GM12878 (cell line): Measurements from ENCODE around the gene FTMT. TPM values are rescaled to one million over a fixed set of nuclear protein-coding genes. Genes with fewer than 3 reads are reported as not detected.

Experiments
- ATAC-seq: fragments of 200-7000 bp; cut with Tn5 transposase; 3 replicates; pipeline ENCODE4 v1.9.1; 2020; ENCODE audit warnings: mild to moderate bottlenecking, moderate library complexity
- BruUV-seq: library from RNA; stranded (reverse); fragments of 400-500 nt; replicated peaks from 2 replicates; lab custom pipeline; 2021; lab: Mats Ljungman, UMichigan
- CTCF ChIA-PET: fragments of 300-600 bp; sonication (Branson Sonifier 250); formaldehyde crosslinking; extraction: SDS; loops from one replicate; lab custom pipeline; 2021; ENCODE audit warnings: inconsistent platforms; lab: Yijun Ruan, JAX
- POLR2A ChIA-PET: fragments of 350-600 bp; formaldehyde crosslinking; extraction: SDS; loops from one replicate; lab custom pipeline; 2021; ENCODE audit warnings: inconsistent platforms; lab: Charles Lee
- RAD21 ChIA-PET: fragments of 300-600 bp; sonication (Branson Sonifier 250); formaldehyde crosslinking; loops from one replicate; lab custom pipeline; 2023; ENCODE audit warnings: antibody characterized with exemption; ENCODE audit not compliant: unreplicated experiment; lab: Charles Lee
- SMC1A ChIA-PET: fragments of 300-600 bp; sonication (Branson Sonifier 250); formaldehyde crosslinking; loops from one replicate; lab custom pipeline; 2023; ENCODE audit not compliant: unreplicated experiment, uncharacterized antibody; lab: Charles Lee
- DNase-seq: peaks from one replicate; pipeline ENCODE4 v3.0.0-alpha.2; 2011; ENCODE audit warnings: low read depth, low spot score
- FAIRE-seq: peaks from 3 replicates; lab custom pipeline; 2011; peaks lifted over from hg19 to GRCh38; lab: Jason Lieb, UNC
- H2AFZ ChIP-seq: 2 replicates; pipeline ENCODE4 v1.6.0; 2011; ENCODE audit warnings: low read depth, low read length, control low read depth; ENCODE audit not compliant: control insufficient read depth
- H3K27ac ChIP-seq: 2 replicates; pipeline ENCODE4 v1.5.1; 2011; ENCODE audit warnings: control low read depth; ENCODE audit not compliant: control insufficient read depth, insufficient read depth
- H3K27me3 ChIP-seq, 2 experiments: replicated peaks in 1 of 2; 2 replicates each; pipeline versions ENCODE4 v1.6.0 to v1.6.1; 2011; ENCODE audit warnings: low read length in 1 of 2; ENCODE audit not compliant: control insufficient read depth in 2 of 2, insufficient read depth in 2 of 2
- H3K36me3 ChIP-seq, 2 experiments: 2 replicates each; pipeline ENCODE4 v1.5.1; 2011; ENCODE audit warnings: low read length in 1 of 2; ENCODE audit not compliant: control insufficient read depth in 2 of 2, insufficient read depth in 2 of 2
- H3K4me1 ChIP-seq: 2 replicates; pipeline ENCODE4 v1.6.1; 2011; ENCODE audit warnings: mild to moderate bottlenecking, low read length, moderate library complexity, mixed read lengths; ENCODE audit not compliant: control insufficient read depth, insufficient read depth
- H3K4me2 ChIP-seq: 2 replicates; pipeline ENCODE4 v1.6.0; 2011; ENCODE audit warnings: control low read depth; ENCODE audit not compliant: control insufficient read depth, insufficient read depth
- H3K4me3 ChIP-seq: fragments of 200-600 bp; sonication (generic); 2 replicates; pipeline ENCODE4 v1.5.1; 2016
- H3K79me2 ChIP-seq: 2 replicates; pipeline ENCODE4 v1.6.0; 2011; ENCODE audit warnings: low read length; ENCODE audit not compliant: control insufficient read depth, insufficient read depth
- H3K9ac ChIP-seq: 2 replicates; pipeline ENCODE4 v1.8.0; 2011; ENCODE audit warnings: low read length, control low read depth, mixed read lengths; ENCODE audit not compliant: control insufficient read depth, insufficient read depth
- H3K9me3 ChIP-seq: replicated peaks from 3 replicates; pipeline ENCODE4 v1.5.1; 2011; ENCODE audit warnings: mild to moderate bottlenecking, low read length; ENCODE audit not compliant: control insufficient read depth, insufficient read depth
- H4K20me1 ChIP-seq: 2 replicates; pipeline ENCODE4 v1.6.0; 2011; ENCODE audit not compliant: control insufficient read depth, insufficient read depth
- EGR1 ChIP-seq, 2 experiments: IDR thresholded peaks; 1 replicate in 1 of 2; 2 replicates in 1 of 2; pipeline ENCODE4 v1.6.1; 2011 to 2012; ENCODE audit warnings: low read depth in 2 of 2, low read length in 2 of 2, borderline replicate concordance in 1 of 2, mild to moderate bottlenecking in 1 of 2, moderate library complexity in 1 of 2
- NR2C2 ChIP-seq: IDR thresholded peaks from 2 replicates; pipeline ENCODE4 v1.6.1; 2011; ENCODE audit warnings: borderline replicate concordance, low read depth; ENCODE audit not compliant: control insufficient read depth, insufficient read length
- POLR2AphosphoS2 ChIP-seq: IDR thresholded peaks from 2 replicates; pipeline ENCODE4 v1.6.1; 2011; ENCODE audit warnings: low read depth, mild to moderate bottlenecking, low read length, improper control_type of control experiment, moderate library complexity
- WGBS: methylation state at CpG from one replicate; pipeline ENCODE4 v1.1.6; 2016; ENCODE audit warnings: low lambda C conversion rate; ENCODE audit not compliant: insufficient replicate concordance, insufficient coverage; ENCODE audit errors: missing lambda C conversion rate; 5-methylcytosine and 5-hydroxymethylcytosine counted together
- in situ Hi-C: fragments of 300-500 bp; cut with MboI; formaldehyde crosslinking; loops from 9 replicates; pipeline ENCODE4 v1.14.3; 2018; ENCODE audit warnings: mixed read lengths
- intact Hi-C: fragments of 100-400 bp; cut with micrococcal nuclease; formaldehyde crosslinking; loops from one replicate; pipeline ENCODE4 v1.14.2; 2022; ENCODE audit not compliant: unreplicated experiment
- polyA plus RNA-seq, 11 experiments: library from polyadenylated mRNA; depleted of rRNA in 4 of 11; unstranded in 6 of 11; stranded (reverse) in 5 of 11; fragments of >200 nt; fragmentation: Nextera tagmentation in 4 of 11; fragmentation: Illumina TruSeq in 1 of 11; extraction: Ambion mirVana in 4 of 11; extraction: Trizol in 1 of 11; gene quantifications; 1 replicate in 1 of 11; 2 replicates in 10 of 11; pipeline versions ENCODE4 v1.2.1 to v1.2.3, GENCODE V29; 2011 to 2016; ENCODE audit warnings: inconsistent platforms in 2 of 11, missing spikeins in 2 of 11, low read depth in 1 of 11
- total RNA-seq, 4 experiments: library from RNA; depleted of rRNA in 3 of 4; stranded (reverse); fragments of >200 nt in 3 of 4; fragmentation: Illumina TruSeq in 1 of 4; extraction: Trizol in 1 of 4; gene quantifications; 2 replicates each; pipeline versions ENCODE4 v1.2.1 to v1.2.3, GENCODE V29; 2013 to 2021
- TF ChIP-seq, protein P1 (sequence below): IDR thresholded peaks from 2 replicates; pipeline ENCODE4 v1.6.1; 2012; ENCODE audit warnings: low read depth, low read length, improper control_type of control experiment
- TF ChIP-seq, protein P2 (sequence below): fragments of 450-650 bp; formaldehyde crosslinking; IDR thresholded peaks from 2 replicates; pipeline ENCODE4 v1.4.0; 2022; ENCODE audit warnings: mild to moderate bottlenecking, moderate library complexity

FTMT gene
- total and polyA plus RNA-seq, 10 of the 15 experiments (the other 5 are each of a cell fraction or from before 2014, with no cell fraction given) = not detected

DNA sequence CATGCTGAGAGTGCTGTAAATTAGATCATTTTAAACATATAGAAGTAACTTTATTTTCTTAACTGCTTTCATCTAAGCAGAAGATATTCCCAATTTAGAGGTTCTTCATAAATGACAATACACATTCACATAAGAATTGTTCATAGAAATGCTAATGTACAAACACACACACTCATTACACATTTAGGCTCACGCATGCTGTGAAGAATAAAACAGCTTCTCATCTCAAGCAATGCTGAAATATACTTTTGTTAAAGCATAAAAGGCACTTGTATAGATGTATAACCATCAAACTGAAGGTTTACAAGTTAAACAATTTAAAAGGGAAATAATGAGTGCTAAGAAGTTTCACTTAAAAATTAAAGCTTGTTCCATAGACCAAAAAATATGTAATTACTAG, 18.1 kb upstream of the FTMT start (continued):
- TF ChIP-seq NR2C2 (no peak), EGR1 (IDR thresholded peaks at IDR 0.05; ENCODE audit: borderline replicate concordance in 1 of 2, low read depth in 2 of 2, low read length in 2 of 2) (no peak)
- TF ChIP-seq, protein P1, sequence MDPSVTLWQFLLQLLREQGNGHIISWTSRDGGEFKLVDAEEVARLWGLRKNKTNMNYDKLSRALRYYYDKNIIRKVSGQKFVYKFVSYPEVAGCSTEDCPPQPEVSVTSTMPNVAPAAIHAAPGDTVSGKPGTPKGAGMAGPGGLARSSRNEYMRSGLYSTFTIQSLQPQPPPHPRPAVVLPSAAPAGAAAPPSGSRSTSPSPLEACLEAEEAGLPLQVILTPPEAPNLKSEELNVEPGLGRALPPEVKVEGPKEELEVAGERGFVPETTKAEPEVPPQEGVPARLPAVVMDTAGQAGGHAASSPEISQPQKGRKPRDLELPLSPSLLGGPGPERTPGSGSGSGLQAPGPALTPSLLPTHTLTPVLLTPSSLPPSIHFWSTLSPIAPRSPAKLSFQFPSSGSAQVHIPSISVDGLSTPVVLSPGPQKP = no peak
- TF ChIP-seq, protein P2, sequence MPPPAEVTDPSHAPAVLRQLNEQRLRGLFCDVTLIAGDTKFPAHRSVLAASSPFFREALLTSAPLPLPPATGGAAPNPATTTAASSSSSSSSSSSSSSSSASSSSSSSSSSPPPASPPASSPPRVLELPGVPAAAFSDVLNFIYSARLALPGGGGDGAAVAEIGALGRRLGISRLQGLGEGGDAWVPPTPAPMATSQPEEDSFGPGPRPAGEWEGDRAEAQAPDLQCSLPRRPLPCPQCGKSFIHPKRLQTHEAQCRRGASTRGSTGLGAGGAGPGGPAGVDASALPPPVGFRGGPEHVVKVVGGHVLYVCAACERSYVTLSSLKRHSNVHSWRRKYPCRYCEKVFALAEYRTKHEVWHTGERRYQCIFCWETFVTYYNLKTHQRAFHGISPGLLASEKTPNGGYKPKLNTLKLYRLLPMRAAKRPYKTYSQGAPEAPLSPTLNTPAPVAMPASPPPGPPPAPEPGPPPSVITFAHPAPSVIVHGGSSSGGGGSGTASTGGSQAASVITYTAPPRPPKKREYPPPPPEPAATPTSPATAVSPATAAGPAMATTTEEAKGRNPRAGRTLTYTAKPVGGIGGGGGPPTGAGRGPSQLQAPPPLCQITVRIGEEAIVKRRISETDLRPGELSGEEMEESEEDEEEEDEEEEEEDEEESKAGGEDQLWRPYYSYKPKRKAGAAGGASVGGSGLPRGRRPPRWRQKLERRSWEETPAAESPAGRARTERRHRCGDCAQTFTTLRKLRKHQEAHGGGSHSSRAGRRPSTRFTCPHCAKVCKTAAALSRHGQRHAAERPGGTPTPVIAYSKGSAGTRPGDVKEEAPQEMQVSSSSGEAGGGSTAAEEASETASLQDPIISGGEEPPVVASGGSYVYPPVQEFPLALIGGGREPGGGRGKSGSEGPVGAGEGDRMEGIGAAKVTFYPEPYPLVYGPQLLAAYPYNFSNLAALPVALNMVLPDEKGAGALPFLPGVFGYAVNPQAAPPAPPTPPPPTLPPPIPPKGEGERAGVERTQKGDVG (CRISPR knock-in tag) = no peak

DNA sequence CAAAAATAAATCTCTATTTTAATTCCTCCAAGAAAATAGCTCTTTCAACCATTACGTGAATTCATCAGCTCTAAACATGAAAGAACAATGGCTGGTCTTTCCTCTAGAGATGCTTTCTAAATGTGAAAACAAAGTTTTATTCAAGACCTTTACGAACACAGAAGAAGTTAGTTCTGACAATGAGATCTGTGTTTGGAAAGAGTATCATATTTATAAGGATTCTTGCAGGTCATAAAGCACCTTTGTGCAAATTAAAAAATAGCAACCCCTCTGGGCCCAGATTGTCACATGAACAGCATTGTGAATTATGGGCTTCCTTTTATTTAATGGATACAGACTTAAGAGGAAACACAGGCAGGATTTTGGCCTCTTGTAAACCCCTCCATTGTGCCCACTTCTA, 17.7 kb upstream of the FTMT start:
- Histone ChIP-seq H3K79me2 (no peaks in the 10 kb centered on the region), H3K27me3 (no peaks in the 10 kb centered on the region), H3K36me3 (no peaks in the 10 kb centered on the region), H4K20me1 (no peaks in the 10 kb centered on the region), H3K4me2 (no peak overlapping the region), H2AFZ (no peak overlapping the region), H3K9me3 (no peaks in the 10 kb centered on the region), H3K9ac (no peak overlapping the region), H3K4me1 (no peaks in the 10 kb centered on the region), H3K27ac (no peak overlapping the region), H3K4me3 (no peak overlapping the region)
- in situ Hi-C loops (no loop called here), intact Hi-C loops (no loop called here)
- WGBS = 33% methylated on average over 2 of the region's 2 CpGs
- CTCF ChIA-PET = interaction anchor here (1.0 kb wide), 1 partner anchor 28 kb away, joined by 3 read pairs; no protein-coding TSS in a partner anchor
- RAD21 ChIA-PET = no interaction called here
- no TSS peak for BruUV-seq
- no peak for ATAC-seq
- TF ChIP-seq POLR2AphosphoS2 = no peak
- FAIRE-seq = no peak
- SMC1A ChIA-PET = no interaction called here
- DNase-seq = no peak
- POLR2A ChIA-PET = interaction anchor here (0.5 kb wide), 1 partner anchor 167 kb away, joined by 4 read pairs; no protein-coding TSS in a partner anchor
